ENCODE measurements around the gene C5orf47.

DNA sequence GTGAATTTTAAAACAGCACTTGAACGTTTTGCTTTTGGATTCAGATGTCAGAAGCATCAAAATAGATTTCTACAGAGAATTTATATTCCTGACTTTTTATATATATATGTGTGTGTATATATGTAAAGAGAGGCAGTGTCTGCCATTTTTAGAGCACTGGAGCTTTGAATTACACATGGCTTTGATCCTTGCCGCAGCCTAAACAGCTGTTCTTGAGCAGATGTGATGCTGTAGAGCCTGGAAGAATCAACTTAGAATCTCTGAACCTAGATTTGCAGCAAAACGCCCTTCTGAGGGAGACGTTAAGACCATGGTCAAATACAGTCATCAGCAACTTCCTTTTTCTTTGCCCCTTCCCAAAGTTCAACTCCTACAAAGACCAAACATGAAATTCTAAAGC is 21.7 kb upstream of the C5orf47 start:
- TF ChIP-seq, protein P1, sequence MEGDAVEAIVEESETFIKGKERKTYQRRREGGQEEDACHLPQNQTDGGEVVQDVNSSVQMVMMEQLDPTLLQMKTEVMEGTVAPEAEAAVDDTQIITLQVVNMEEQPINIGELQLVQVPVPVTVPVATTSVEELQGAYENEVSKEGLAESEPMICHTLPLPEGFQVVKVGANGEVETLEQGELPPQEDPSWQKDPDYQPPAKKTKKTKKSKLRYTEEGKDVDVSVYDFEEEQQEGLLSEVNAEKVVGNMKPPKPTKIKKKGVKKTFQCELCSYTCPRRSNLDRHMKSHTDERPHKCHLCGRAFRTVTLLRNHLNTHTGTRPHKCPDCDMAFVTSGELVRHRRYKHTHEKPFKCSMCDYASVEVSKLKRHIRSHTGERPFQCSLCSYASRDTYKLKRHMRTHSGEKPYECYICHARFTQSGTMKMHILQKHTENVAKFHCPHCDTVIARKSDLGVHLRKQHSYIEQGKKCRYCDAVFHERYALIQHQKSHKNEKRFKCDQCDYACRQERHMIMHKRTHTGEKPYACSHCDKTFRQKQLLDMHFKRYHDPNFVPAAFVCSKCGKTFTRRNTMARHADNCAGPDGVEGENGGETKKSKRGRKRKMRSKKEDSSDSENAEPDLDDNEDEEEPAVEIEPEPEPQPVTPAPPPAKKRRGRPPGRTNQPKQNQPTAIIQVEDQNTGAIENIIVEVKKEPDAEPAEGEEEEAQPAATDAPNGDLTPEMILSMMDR (optimal IDR thresholded peaks at IDR 0.05 in 1 of 3, IDR thresholded peaks at IDR 0.05 in 1 of 3, conservative IDR thresholded peaks at IDR 0.05 in 1 of 3; ENCODE audit: extremely low read depth in 1 of 3, insufficient read depth in 2 of 3, low read length in 3 of 3): no peak
- TF ChIP-seq EZH2 (IDR thresholded peaks at IDR 0.05; ENCODE audit: low read length): no peak

Measured in keratinocyte (primary cell).